ENCODE data around the gene DNAAF8. TPM values are rescaled to one million over a fixed set of nuclear protein-coding genes. Genes with fewer than 3 reads are reported as not detected.

Gene DNAAF8
- total RNA-seq, 1 experiment from 2014 or later: 0.06 TPM

GRCh38 chr16:4787068-4787467, 52.7 kb downstream of the DNAAF8 start:
- Histone ChIP-seq H3K27ac (no peak overlapping the region), H3K36me3 (no peaks in the 10 kb centered on the region), H3K4me3 (no peak overlapping the region), H3K4me1 (peaks cover 11% of the 10 kb centered on the region), H3K27me3 (no peaks in the 10 kb centered on the region), H3K9me3 (replicated peaks) (no peaks in the 10 kb centered on the region)
- no peak for DNase-seq

- Histone ChIP-seq H3K36me3 (no peaks in the 10 kb centered on the region), H3K4me1 (peaks cover 11% of the 10 kb centered on the region), H3K27me3 (no peaks in the 10 kb centered on the region), H3K9me3 (replicated peaks) (no peaks in the 10 kb centered on the region), H3K4me3 (no peak within 1 kb of the TSS), H3K27ac (no peak within 1 kb of the TSS)
- no peak for DNase-seq
Observed at GRCh38 chr16:4787627-4788482, 53.5 kb downstream of the DNAAF8 start, which contains the start of gene SEPTIN12. Gene SEPTIN12 (minus strand): TSS chr16:4788345. CDS start chr16:4787645, 700 bp downstream.

- no peak for DNase-seq
- H3K4me3 ChIP-seq: no peak overlapping the region
- no peaks in the 10 kb centered on the region for H3K9me3 ChIP-seq (replicated peaks)
- H3K4me1 ChIP-seq: peaks cover 11% of the 10 kb centered on the region
- H3K27me3 ChIP-seq: no peaks in the 10 kb centered on the region
- H3K36me3 ChIP-seq: no peaks in the 10 kb centered on the region
- no peak overlapping the region for H3K27ac ChIP-seq
Observed at GRCh38 chr16:4788489-4788889, 54.2 kb downstream of the DNAAF8 start.

GRCh38 chr16:4788910-4789309, 54.6 kb downstream of the DNAAF8 start:
- H3K9me3 ChIP-seq (replicated peaks): no peaks in the 10 kb centered on the region
- H3K4me1 ChIP-seq: peaks cover 11% of the 10 kb centered on the region
- no peaks in the 10 kb centered on the region for H3K27me3 ChIP-seq
- no peak overlapping the region for H3K27ac ChIP-seq
- no peak for DNase-seq
- no peak overlapping the region for H3K4me3 ChIP-seq
- no peaks in the 10 kb centered on the region for H3K36me3 ChIP-seq

GRCh38 chr16:4790261-4790660, 55.9 kb downstream of the DNAAF8 start:
- Histone ChIP-seq H3K4me3 (no peak overlapping the region), H3K4me1 (peaks cover 11% of the 10 kb centered on the region), H3K9me3 (replicated peaks) (no peaks in the 10 kb centered on the region), H3K27me3 (no peaks in the 10 kb centered on the region), H3K36me3 (no peaks in the 10 kb centered on the region), H3K27ac (no peak overlapping the region)
- no peak for DNase-seq

GRCh38 chr16:4790871-4791270, 56.5 kb downstream of the DNAAF8 start:
- no peaks in the 10 kb centered on the region for H3K9me3 ChIP-seq (replicated peaks)
- H3K27ac ChIP-seq: no peak overlapping the region
- no peaks in the 10 kb centered on the region for H3K27me3 ChIP-seq
- no peak overlapping the region for H3K4me3 ChIP-seq
- H3K4me1 ChIP-seq: peaks cover 11% of the 10 kb centered on the region
- no peaks in the 10 kb centered on the region for H3K36me3 ChIP-seq
- DNase-seq: peak; percentile 61 to 74

GRCh38 chr16:4792951-4793513, 58.7 kb downstream of the DNAAF8 start:
- no peaks in the 10 kb centered on the region for H3K36me3 ChIP-seq
- H3K4me1 ChIP-seq: peaks cover 11% of the 10 kb centered on the region
- DNase-seq: no peak
- no peak overlapping the region for H3K27ac ChIP-seq
- no peaks in the 10 kb centered on the region for H3K27me3 ChIP-seq
- H3K4me3 ChIP-seq: no peak overlapping the region
- no peaks in the 10 kb centered on the region for H3K9me3 ChIP-seq (replicated peaks)

GRCh38 chr16:4795181-4795827, 61.0 kb downstream of the DNAAF8 start, which contains the start of gene SMIM22:
Gene SMIM22 (plus strand): TSS chr16:4795369. CDS start chr16:4795735, 366 bp downstream.
- DNase-seq: no peak
- Histone ChIP-seq H3K9me3 (replicated peaks) (no peaks in the 10 kb centered on the region), H3K36me3 (no peaks in the 10 kb centered on the region), H3K27ac (no peak within 1 kb of the TSS), H3K4me3 (no peak within 1 kb of the TSS), H3K27me3 (no peaks in the 10 kb centered on the region), H3K4me1 (peaks cover 13% of the 10 kb centered on the region)

GRCh38 chr16:4795828-4796572, 61.7 kb downstream of the DNAAF8 start:
- H3K27me3 ChIP-seq: no peaks in the 10 kb centered on the region
- H3K9me3 ChIP-seq (replicated peaks): no peaks in the 10 kb centered on the region
- H3K27ac ChIP-seq: no peak overlapping the region
- H3K36me3 ChIP-seq: no peaks in the 10 kb centered on the region
- H3K4me1 ChIP-seq: peaks cover 13% of the 10 kb centered on the region
- no peak overlapping the region for H3K4me3 ChIP-seq
- no peak for DNase-seq

GRCh38 chr16:4796982-4797804, 62.9 kb downstream of the DNAAF8 start:
- Histone ChIP-seq H3K4me1 (peaks cover 12% of the 10 kb centered on the region), H3K27ac (no peak overlapping the region), H3K9me3 (replicated peaks) (no peaks in the 10 kb centered on the region), H3K4me3 (no peak overlapping the region), H3K36me3 (no peaks in the 10 kb centered on the region), H3K27me3 (no peaks in the 10 kb centered on the region)
- no peak for DNase-seq

- Histone ChIP-seq H3K4me1 (peaks cover 12% of the 10 kb centered on the region), H3K27ac (no peak overlapping the region), H3K9me3 (replicated peaks) (no peaks in the 10 kb centered on the region), H3K27me3 (no peaks in the 10 kb centered on the region), H3K4me3 (no peak overlapping the region), H3K36me3 (no peaks in the 10 kb centered on the region)
- DNase-seq: no peak
Observed at GRCh38 chr16:4797805-4798252, 63.5 kb downstream of the DNAAF8 start.

GRCh38 chr16:4798456-4798855, 64.1 kb downstream of the DNAAF8 start:
- no peak for DNase-seq
- H3K27me3 ChIP-seq: no peaks in the 10 kb centered on the region

More at GRCh38 chr16:4798456-4798855, 64.1 kb downstream of the DNAAF8 start:
- Histone ChIP-seq H3K4me1 (peaks cover 16% of the 10 kb centered on the region), H3K9me3 (replicated peaks) (no peaks in the 10 kb centered on the region), H3K4me3 (no peak overlapping the region), H3K27ac (no peak overlapping the region), H3K36me3 (no peaks in the 10 kb centered on the region)

Measured in SJCRH30 (cell line).